ENCODE results near the gene NR3C2.

- TF ChIP-seq CTCF (conservative IDR thresholded peaks at IDR 0.05; ENCODE audit: low read depth, low read length) (no peak), EZH2 (IDR thresholded peaks at IDR 0.05; ENCODE audit: borderline replicate concordance, low read depth, low read length, poor library complexity, severe bottlenecking) (no peak)
Measured at GRCh38 chr4:148224476-148224875, 217.7 kb downstream of the NR3C2 start.

All from A673 (cell line).